Neural progenitor cell (in vitro differentiated cells): ENCODE results near the gene TGM3. TPM values are rescaled to one million over a fixed set of nuclear protein-coding genes. Genes with fewer than 3 reads are reported as not detected.

Experiments
- DNase-seq: peaks from one replicate; pipeline ENCODE4 v3.0.0-alpha.2; 2016; ENCODE audit warnings: low spot score
- H2AFZ ChIP-seq: fragments of 200-600 bp; sonication (generic); replicated peaks from 2 replicates; pipeline ENCODE4 v1.6.1; 2016; ENCODE audit warnings: antibody characterized with exemption
- H3F3A ChIP-seq: fragments of 200-600 bp; sonication (generic); 2 replicates; pipeline ENCODE4 v1.6.1; 2016; ENCODE audit warnings: antibody characterized with exemption, low read depth
- H3K27ac ChIP-seq: fragments of 200-600 bp; sonication (generic); 2 replicates; pipeline ENCODE4 v1.5.1; 2016; ENCODE audit warnings: mild to moderate bottlenecking
- H3K27me3 ChIP-seq: fragments of 200-600 bp; sonication (generic); 2 replicates; pipeline ENCODE4 v1.6.1; 2016; ENCODE audit warnings: mild to moderate bottlenecking, moderate library complexity
- H3K36me3 ChIP-seq: fragments of 200-600 bp; sonication (generic); 2 replicates; pipeline ENCODE4 v1.5.1; 2016
- H3K4me1 ChIP-seq: fragments of 200-600 bp; sonication (generic); 2 replicates; pipeline ENCODE4 v1.6.1; 2016; ENCODE audit warnings: mixed run types
- H3K4me2 ChIP-seq: fragments of 200-600 bp; sonication (generic); 2 replicates; pipeline ENCODE4 v1.6.1; 2016
- H3K4me3 ChIP-seq: fragments of 200-600 bp; sonication (generic); 2 replicates; pipeline ENCODE4 v1.5.1; 2016
- H3K79me2 ChIP-seq: fragments of 200-600 bp; sonication (generic); 2 replicates; pipeline ENCODE4 v1.6.1; 2016; ENCODE audit warnings: low read depth
- H3K9ac ChIP-seq: fragments of 200-600 bp; sonication (generic); 2 replicates; pipeline ENCODE4 v1.6.1; 2016
- H3K9me3 ChIP-seq: fragments of 200-600 bp; sonication (generic); 2 replicates; pipeline ENCODE4 v1.5.1; 2016; ENCODE audit warnings: low read depth
- H4K20me1 ChIP-seq: fragments of 200-600 bp; sonication (generic); 2 replicates; pipeline ENCODE4 v1.6.1; 2016; ENCODE audit warnings: low read depth
- H3K27ac Mint-ChIP-seq: 3 replicates; pipeline ENCODE4 v1.8.0; 2021; ENCODE audit warnings: mixed read lengths
- H3K27me3 Mint-ChIP-seq: 2 replicates; pipeline ENCODE4 v1.8.0; 2022; ENCODE audit warnings: low read depth, mild to moderate bottlenecking, inconsistent platforms, moderate library complexity, mixed read lengths; ENCODE audit not compliant: insufficient read depth
- H3K36me3 Mint-ChIP-seq: 3 replicates; pipeline ENCODE4 v1.8.0; 2021; ENCODE audit warnings: mixed read lengths
- H3K4me1 Mint-ChIP-seq: 3 replicates; pipeline ENCODE4 v1.8.0; 2021; ENCODE audit warnings: mixed read lengths
- H3K4me3 Mint-ChIP-seq: 3 replicates; pipeline ENCODE4 v1.8.0; 2021; ENCODE audit warnings: mild to moderate bottlenecking, moderate library complexity, mixed read lengths
- H3K9me3 Mint-ChIP-seq: 3 replicates; pipeline ENCODE4 v1.8.0; 2020; ENCODE audit warnings: mixed read lengths
- CTCF ChIP-seq: fragments of 200-600 bp; sonication (generic); IDR thresholded peaks from 2 replicates; pipeline ENCODE4 v1.5.1; 2017; ENCODE audit warnings: antibody characterized with exemption, mild to moderate bottlenecking
- EZH2 ChIP-seq: fragments of 200-600 bp; sonication (generic); IDR thresholded peaks from 2 replicates; pipeline ENCODE4 v1.6.1; 2017; ENCODE audit warnings: antibody characterized with exemption, mild to moderate bottlenecking, moderate library complexity
- EZH2phosphoT487 ChIP-seq: fragments of 200-600 bp; sonication (generic); IDR thresholded peaks from 2 replicates; pipeline ENCODE4 v1.6.1; 2017; ENCODE audit warnings: antibody characterized with exemption
- total RNA-seq: library from RNA; depleted of rRNA; stranded (reverse); fragments of >200 nt; gene quantifications from 2 replicates; pipeline ENCODE4 v1.2.3, GENCODE V29; 2015; ENCODE audit warnings: low replicate concordance

Gene TGM3
- total RNA-seq, 1 donor from 2014 or later = not detected

DNA sequence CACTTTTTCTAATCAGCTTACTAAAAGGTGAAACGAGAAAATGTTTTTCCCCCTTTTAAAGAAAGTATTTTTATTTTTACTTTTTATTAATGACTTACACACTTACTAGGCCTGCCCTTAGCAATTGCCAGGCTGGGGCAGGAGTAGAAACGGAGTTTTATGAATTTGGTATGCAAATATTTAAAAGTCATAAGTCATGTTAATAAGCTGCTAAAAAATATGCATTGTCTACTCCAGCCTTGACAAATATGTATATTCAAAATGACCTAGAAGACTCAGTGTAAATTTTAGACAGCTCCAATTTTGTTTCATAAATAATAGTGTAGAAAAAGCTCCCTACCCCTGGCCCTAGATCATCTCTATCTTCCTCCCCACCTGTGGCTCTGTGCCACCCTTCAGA is 67.4 kb downstream of the TGM3 start:
- Histone ChIP-seq H3K4me2 (no peak overlapping the region), H3K27me3 (no peaks in the 10 kb centered on the region), H3K36me3 (no peaks in the 10 kb centered on the region), H2AFZ (no peak overlapping the region), H3F3A (no peaks in the 10 kb centered on the region), H3K9me3 (no peaks in the 10 kb centered on the region), H4K20me1 (no peaks in the 10 kb centered on the region), H3K4me3 (no peak overlapping the region), H3K27ac (no peak overlapping the region), H3K9ac (no peak overlapping the region), H3K4me1 (no peaks in the 10 kb centered on the region), H3K79me2 (no peaks in the 10 kb centered on the region)
- no peaks in the 10 kb centered on the region for H3K4me1 Mint-ChIP-seq
- no peaks in the 10 kb centered on the region for H3K36me3 Mint-ChIP-seq
- H3K27me3 Mint-ChIP-seq = no peaks in the 10 kb centered on the region
- DNase-seq = no peak
- no peak for TF ChIP-seq EZH2phosphoT487
- no peak for TF ChIP-seq EZH2
- TF ChIP-seq CTCF = no peak
- H3K9me3 Mint-ChIP-seq = peaks cover 24% of the 10 kb centered on the region
- H3K4me3 Mint-ChIP-seq = no peak overlapping the region
- H3K27ac Mint-ChIP-seq = no peak overlapping the region

- Histone ChIP-seq H3K4me1 (no peaks in the 10 kb centered on the region), H3K79me2 (no peaks in the 10 kb centered on the region), H2AFZ (no peak overlapping the region), H3K36me3 (no peaks in the 10 kb centered on the region), H3K27me3 (no peaks in the 10 kb centered on the region), H3K4me2 (no peak overlapping the region), H3K9me3 (no peaks in the 10 kb centered on the region), H3K4me3 (no peak overlapping the region), H3K9ac (no peak overlapping the region), H4K20me1 (no peaks in the 10 kb centered on the region), H3F3A (no peaks in the 10 kb centered on the region), H3K27ac (no peak overlapping the region)
- DNase-seq = no peak
- H3K27me3 Mint-ChIP-seq = no peaks in the 10 kb centered on the region
- no peak overlapping the region for H3K4me3 Mint-ChIP-seq
- H3K36me3 Mint-ChIP-seq = no peaks in the 10 kb centered on the region
- H3K4me1 Mint-ChIP-seq = no peaks in the 10 kb centered on the region
- H3K9me3 Mint-ChIP-seq = peaks cover 25% of the 10 kb centered on the region
- H3K27ac Mint-ChIP-seq = no peak overlapping the region
- TF ChIP-seq CTCF (no peak), EZH2 (no peak), EZH2phosphoT487 (no peak)
Measured at GRCh38 chr20:2363587-2363986, 67.8 kb downstream of the TGM3 start.

GRCh38 chr20:2364044-2364443 is 68.2 kb downstream of the TGM3 start:
- Histone ChIP-seq H3K9ac (no peak overlapping the region), H4K20me1 (no peaks in the 10 kb centered on the region), H3K27me3 (no peaks in the 10 kb centered on the region), H3K36me3 (no peaks in the 10 kb centered on the region), H2AFZ (no peak overlapping the region), H3K4me2 (no peak overlapping the region), H3K9me3 (no peaks in the 10 kb centered on the region), H3F3A (no peaks in the 10 kb centered on the region), H3K4me3 (no peak overlapping the region), H3K4me1 (no peaks in the 10 kb centered on the region), H3K27ac (no peak overlapping the region), H3K79me2 (no peaks in the 10 kb centered on the region)
- no peak for DNase-seq
- H3K9me3 Mint-ChIP-seq = peaks cover 25% of the 10 kb centered on the region
- H3K4me3 Mint-ChIP-seq = no peak overlapping the region
- no peaks in the 10 kb centered on the region for H3K27me3 Mint-ChIP-seq
- no peaks in the 10 kb centered on the region for H3K36me3 Mint-ChIP-seq
- no peaks in the 10 kb centered on the region for H3K4me1 Mint-ChIP-seq
- TF ChIP-seq EZH2 = no peak
- TF ChIP-seq EZH2phosphoT487 = no peak
- TF ChIP-seq CTCF = no peak
- no peak overlapping the region for H3K27ac Mint-ChIP-seq
